Stimulated activated naive CD8-positive, alpha-beta T cell treated with anti-CD3 and anti-CD28 coated beads, Interleukin-15, Interleukin-2, amounts not matched to agents 100 ng/mL and 50 ng/mL, for 24 hours (primary cell): ENCODE data around the gene EDC4.
A peak's percentile ranks its signal among the peaks of the same experiment; 100 is the strongest.
"Not testable (repeated sequence)": the region's sequence is repeated elsewhere in the genome, so short reads cannot be mapped to it uniquely, and the experiment has no call there.

ENCODE experiments used
- H3K27ac Mint-ChIP-seq: one replicate; pipeline ENCODE4 v1.8.0; 2021; ENCODE audit warnings: mild to moderate bottlenecking, mixed read lengths
- H3K27me3 Mint-ChIP-seq: one replicate; pipeline ENCODE4 v1.8.0; 2021; ENCODE audit warnings: mixed read lengths
- H3K36me3 Mint-ChIP-seq: one replicate; pipeline ENCODE4 v1.8.0; 2021; ENCODE audit warnings: low read depth, mixed read lengths
- H3K4me1 Mint-ChIP-seq: one replicate; pipeline ENCODE4 v1.8.0; 2021; ENCODE audit warnings: low read depth, mixed read lengths
- H3K4me3 Mint-ChIP-seq: one replicate; pipeline ENCODE4 v1.8.0; 2021; ENCODE audit warnings: mild to moderate bottlenecking, mixed read lengths
- H3K9me3 Mint-ChIP-seq: one replicate; pipeline ENCODE4 v1.8.0; 2021; ENCODE audit warnings: mixed read lengths

EDC4 gene

GRCh38 chr16:67897231-67897630 lies 24.4 kb downstream of the EDC4 start:
- Mint-ChIP-seq H3K9me3 (no peaks in the 10 kb centered on the region), H3K27ac (no peak overlapping the region), H3K27me3 (no peaks in the 10 kb centered on the region), H3K36me3 (no peaks in the 10 kb centered on the region), H3K4me1 (peaks cover 38% of the 10 kb centered on the region), H3K4me3 (no peak overlapping the region)

GRCh38 chr16:67901734-67902133 lies 28.9 kb downstream of the EDC4 start:
- peaks cover 6% of the 10 kb centered on the region for H3K36me3 Mint-ChIP-seq
- H3K4me1 Mint-ChIP-seq, result peaks cover 5% of the 10 kb centered on the region
- no peaks in the 10 kb centered on the region for H3K9me3 Mint-ChIP-seq
- no peaks in the 10 kb centered on the region for H3K27me3 Mint-ChIP-seq
- H3K4me3 Mint-ChIP-seq, result no peak overlapping the region
- H3K27ac Mint-ChIP-seq, result no peak overlapping the region

- Mint-ChIP-seq H3K36me3 (peaks cover 6% of the 10 kb centered on the region), H3K4me3 (no peak overlapping the region), H3K9me3 (no peaks in the 10 kb centered on the region), H3K4me1 (peaks cover 5% of the 10 kb centered on the region), H3K27ac (no peak overlapping the region), H3K27me3 (no peaks in the 10 kb centered on the region)
Measured at GRCh38 chr16:67902831-67903230, 30.0 kb downstream of the EDC4 start.

- H3K27me3 Mint-ChIP-seq, result no peaks in the 10 kb centered on the region
- H3K4me3 Mint-ChIP-seq, result no peak overlapping the region
- H3K4me1 Mint-ChIP-seq, result peaks cover 25% of the 10 kb centered on the region
- H3K27ac Mint-ChIP-seq, result peak overlapping the region; percentile 19
- no peaks in the 10 kb centered on the region for H3K9me3 Mint-ChIP-seq
- peaks cover 15% of the 10 kb centered on the region for H3K36me3 Mint-ChIP-seq
Measured at GRCh38 chr16:67907397-67908180, 34.7 kb downstream of the EDC4 start.

GRCh38 chr16:67909056-67909742 lies 36.3 kb downstream of the EDC4 start:
- Mint-ChIP-seq H3K4me3 (no peak overlapping the region), H3K36me3 (peaks cover 9% of the 10 kb centered on the region), H3K27ac (no peak overlapping the region), H3K9me3 (no peaks in the 10 kb centered on the region), H3K27me3 (no peaks in the 10 kb centered on the region), H3K4me1 (peaks cover 25% of the 10 kb centered on the region)

GRCh38 chr16:67910158-67910557 lies 37.3 kb downstream of the EDC4 start:
- Mint-ChIP-seq H3K36me3 (peaks cover 9% of the 10 kb centered on the region), H3K27ac (peak overlapping the region; percentile 1), H3K4me1 (peaks cover 25% of the 10 kb centered on the region)

GRCh38 chr16:67914758-67915495 lies 42.1 kb downstream of the EDC4 start:
- Mint-ChIP-seq H3K27ac (no peak overlapping the region), H3K27me3 (no peaks in the 10 kb centered on the region)

More at GRCh38 chr16:67910158-67910557, 37.3 kb downstream of the EDC4 start:
- no peaks in the 10 kb centered on the region for H3K9me3 Mint-ChIP-seq
- no peaks in the 10 kb centered on the region for H3K27me3 Mint-ChIP-seq
- H3K4me3 Mint-ChIP-seq, result no peak overlapping the region

GRCh38 chr16:67915496-67915769 lies 42.6 kb downstream of the EDC4 start:
- not testable (repeated sequence) for H3K4me3 Mint-ChIP-seq, H3K27me3 Mint-ChIP-seq, H3K27ac Mint-ChIP-seq, H3K9me3 Mint-ChIP-seq, H3K36me3 Mint-ChIP-seq
- peaks cover 18% of the 10 kb centered on the region for H3K4me1 Mint-ChIP-seq

More at GRCh38 chr16:67914758-67915495, 42.1 kb downstream of the EDC4 start:
- peaks cover 13% of the 10 kb centered on the region for H3K36me3 Mint-ChIP-seq
- H3K4me3 Mint-ChIP-seq, result no peak overlapping the region
- no peaks in the 10 kb centered on the region for H3K9me3 Mint-ChIP-seq
- H3K4me1 Mint-ChIP-seq, result peaks cover 23% of the 10 kb centered on the region

- Mint-ChIP-seq H3K4me1 (peaks cover 17% of the 10 kb centered on the region), H3K9me3 (no peaks in the 10 kb centered on the region), H3K27ac (no peak overlapping the region), H3K4me3 (no peak overlapping the region), H3K27me3 (no peaks in the 10 kb centered on the region), H3K36me3 (peaks cover 10% of the 10 kb centered on the region)
Measured at GRCh38 chr16:67915831-67916723, 43.2 kb downstream of the EDC4 start.

GRCh38 chr16:67917140-67917851 lies 44.4 kb downstream of the EDC4 start:
- peaks cover 5% of the 10 kb centered on the region for H3K36me3 Mint-ChIP-seq
- no peaks in the 10 kb centered on the region for H3K9me3 Mint-ChIP-seq
- no peaks in the 10 kb centered on the region for H3K27me3 Mint-ChIP-seq
- peak overlapping the region; percentile 84 for H3K27ac Mint-ChIP-seq
- peaks cover 29% of the 10 kb centered on the region for H3K4me1 Mint-ChIP-seq
- no peak overlapping the region for H3K4me3 Mint-ChIP-seq

GRCh38 chr16:67917852-67918236 lies 45.0 kb downstream of the EDC4 start:
- Mint-ChIP-seq H3K36me3 (peaks cover 5% of the 10 kb centered on the region), H3K27me3 (no peaks in the 10 kb centered on the region), H3K4me3 (no peak overlapping the region), H3K4me1 (peaks cover 35% of the 10 kb centered on the region), H3K9me3 (no peaks in the 10 kb centered on the region), H3K27ac (peak overlapping the region; percentile 84)

GRCh38 chr16:67919622-67920221 lies 46.9 kb downstream of the EDC4 start:
- Mint-ChIP-seq H3K27ac (no peak overlapping the region), H3K36me3 (peaks cover 5% of the 10 kb centered on the region), H3K4me3 (no peak overlapping the region), H3K9me3 (no peaks in the 10 kb centered on the region), H3K4me1 (peaks cover 35% of the 10 kb centered on the region), H3K27me3 (no peaks in the 10 kb centered on the region)

- peaks cover 34% of the 10 kb centered on the region for H3K4me1 Mint-ChIP-seq
- H3K9me3 Mint-ChIP-seq, result no peaks in the 10 kb centered on the region
- no peaks in the 10 kb centered on the region for H3K36me3 Mint-ChIP-seq
- peak overlapping the region; percentile 87 for H3K27ac Mint-ChIP-seq
- peak overlapping the region; percentile 36 for H3K4me3 Mint-ChIP-seq
- H3K27me3 Mint-ChIP-seq, result no peaks in the 10 kb centered on the region
Measured at GRCh38 chr16:67922221-67922620, 49.4 kb downstream of the EDC4 start.

GRCh38 chr16:67922740-67923139 lies 49.9 kb downstream of the EDC4 start:
- H3K27ac Mint-ChIP-seq, result no peak overlapping the region

More at GRCh38 chr16:67922740-67923139, 49.9 kb downstream of the EDC4 start:
- H3K4me3 Mint-ChIP-seq, result no peak overlapping the region
- H3K9me3 Mint-ChIP-seq, result no peaks in the 10 kb centered on the region
- H3K36me3 Mint-ChIP-seq, result no peaks in the 10 kb centered on the region
- no peaks in the 10 kb centered on the region for H3K27me3 Mint-ChIP-seq
- peaks cover 29% of the 10 kb centered on the region for H3K4me1 Mint-ChIP-seq
